ENCODE measurements around the gene NTN1. TPM values are rescaled to one million over a fixed set of nuclear protein-coding genes. Genes with fewer than 3 reads are reported as not detected.

NTN1 gene
- total RNA-seq, 1 donor from 2014 or later = 4.1 TPM

GRCh38 chr17:9170336-9170735 is 149.0 kb downstream of the NTN1 start:
- Histone ChIP-seq H3K36me3 (no peaks in the 10 kb centered on the region), H3K4me3 (no peak overlapping the region), H3K27ac (no peak overlapping the region), H3K4me1 (no peaks in the 10 kb centered on the region), H3K9me3 (no peaks in the 10 kb centered on the region), H3K27me3 (no peaks in the 10 kb centered on the region)
- TF ChIP-seq, protein P1, sequence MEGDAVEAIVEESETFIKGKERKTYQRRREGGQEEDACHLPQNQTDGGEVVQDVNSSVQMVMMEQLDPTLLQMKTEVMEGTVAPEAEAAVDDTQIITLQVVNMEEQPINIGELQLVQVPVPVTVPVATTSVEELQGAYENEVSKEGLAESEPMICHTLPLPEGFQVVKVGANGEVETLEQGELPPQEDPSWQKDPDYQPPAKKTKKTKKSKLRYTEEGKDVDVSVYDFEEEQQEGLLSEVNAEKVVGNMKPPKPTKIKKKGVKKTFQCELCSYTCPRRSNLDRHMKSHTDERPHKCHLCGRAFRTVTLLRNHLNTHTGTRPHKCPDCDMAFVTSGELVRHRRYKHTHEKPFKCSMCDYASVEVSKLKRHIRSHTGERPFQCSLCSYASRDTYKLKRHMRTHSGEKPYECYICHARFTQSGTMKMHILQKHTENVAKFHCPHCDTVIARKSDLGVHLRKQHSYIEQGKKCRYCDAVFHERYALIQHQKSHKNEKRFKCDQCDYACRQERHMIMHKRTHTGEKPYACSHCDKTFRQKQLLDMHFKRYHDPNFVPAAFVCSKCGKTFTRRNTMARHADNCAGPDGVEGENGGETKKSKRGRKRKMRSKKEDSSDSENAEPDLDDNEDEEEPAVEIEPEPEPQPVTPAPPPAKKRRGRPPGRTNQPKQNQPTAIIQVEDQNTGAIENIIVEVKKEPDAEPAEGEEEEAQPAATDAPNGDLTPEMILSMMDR (IDR thresholded peaks at IDR 0.05) = no peak
- intact Hi-C loops (cut with DNase I) = no loop called here
- DNase-seq = no peak
- ATAC-seq = no peak

- TF ChIP-seq, protein P1 (IDR thresholded peaks at IDR 0.05) = no peak
- H3K9me3 ChIP-seq = no peaks in the 10 kb centered on the region
- intact Hi-C loops (cut with DNase I) = no loop called here
- ATAC-seq = no peak
- no peaks in the 10 kb centered on the region for H3K27me3 ChIP-seq
- H3K4me3 ChIP-seq = no peak overlapping the region
- no peak for DNase-seq
- no peaks in the 10 kb centered on the region for H3K4me1 ChIP-seq
- no peaks in the 10 kb centered on the region for H3K36me3 ChIP-seq
- no peak overlapping the region for H3K27ac ChIP-seq
Observed at GRCh38 chr17:9170853-9171252, 149.5 kb downstream of the NTN1 start.

- H3K27ac ChIP-seq = no peak overlapping the region
- no peak overlapping the region for H3K4me3 ChIP-seq
- TF ChIP-seq, protein P1 (IDR thresholded peaks at IDR 0.05) = no peak
- no peak for DNase-seq
- H3K36me3 ChIP-seq = no peaks in the 10 kb centered on the region
- H3K9me3 ChIP-seq = no peaks in the 10 kb centered on the region
- ATAC-seq = no peak
- intact Hi-C loops (cut with DNase I) = no loop called here
- no peaks in the 10 kb centered on the region for H3K27me3 ChIP-seq
- peaks cover 3% of the 10 kb centered on the region for H3K4me1 ChIP-seq
Observed at GRCh38 chr17:9173386-9173983, 152.2 kb downstream of the NTN1 start.

GRCh38 chr17:9174312-9174711 is 153.0 kb downstream of the NTN1 start:
- Histone ChIP-seq H3K27ac (no peak overlapping the region), H3K4me3 (no peak overlapping the region), H3K27me3 (no peaks in the 10 kb centered on the region), H3K36me3 (no peaks in the 10 kb centered on the region), H3K4me1 (peaks cover 3% of the 10 kb centered on the region), H3K9me3 (no peaks in the 10 kb centered on the region)
- no peak for DNase-seq
- ATAC-seq = no peak
- intact Hi-C loops (cut with DNase I) = no loop called here
- TF ChIP-seq, protein P1 (IDR thresholded peaks at IDR 0.05) = no peak

DNA sequence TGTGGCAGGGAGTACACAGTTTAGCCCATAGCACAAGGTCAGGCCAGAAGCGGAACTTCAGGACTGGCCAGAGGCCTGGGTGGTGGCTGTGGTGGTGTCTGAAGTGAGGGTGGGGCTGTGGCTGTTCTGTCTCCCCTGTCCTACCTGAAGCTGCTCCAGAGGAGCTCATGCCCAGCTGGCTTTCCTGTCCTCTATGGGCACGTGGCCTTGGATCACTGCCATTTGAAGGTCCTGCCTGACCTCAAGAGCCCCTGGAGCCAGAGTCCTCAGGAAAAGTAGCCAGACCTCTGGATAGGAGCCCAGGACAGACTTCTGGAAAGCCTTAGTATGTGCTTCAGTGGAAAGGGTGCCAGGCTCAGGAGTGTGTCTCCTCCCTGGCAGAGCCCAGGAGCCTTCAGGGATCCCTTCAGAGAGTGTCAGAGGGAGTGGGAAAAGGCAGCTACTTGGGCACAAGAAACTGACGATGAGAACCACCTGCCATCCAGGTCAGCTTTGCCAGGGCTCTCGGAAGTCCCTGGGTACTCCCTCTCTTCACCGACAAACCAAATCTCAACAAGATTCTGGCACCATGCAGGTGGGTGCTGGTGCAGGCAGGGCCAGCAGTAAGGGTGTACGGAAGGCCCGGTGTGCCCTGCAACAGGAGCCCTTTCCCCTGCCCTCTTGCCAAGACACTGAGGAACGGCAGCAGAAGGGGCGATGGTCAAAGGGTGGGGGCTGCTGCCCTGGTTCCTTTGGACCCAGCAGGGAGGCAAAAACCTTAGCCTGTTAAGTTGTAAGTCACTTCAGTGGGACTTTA is 153.7 kb downstream of the NTN1 start:
- H3K4me3 ChIP-seq = no peak overlapping the region
- TF ChIP-seq, protein P1 (IDR thresholded peaks at IDR 0.05) = no peak
- no peaks in the 10 kb centered on the region for H3K9me3 ChIP-seq
- no peaks in the 10 kb centered on the region for H3K36me3 ChIP-seq
- no peaks in the 10 kb centered on the region for H3K27me3 ChIP-seq
- H3K27ac ChIP-seq = no peak overlapping the region
- DNase-seq (no peak), ATAC-seq (peak; percentile 16)
- H3K4me1 ChIP-seq = peaks cover 3% of the 10 kb centered on the region
- intact Hi-C loops (cut with DNase I) = no loop called here

All from upper lobe of right lung (tissue), 1 donor.